Endothelial cell of hepatic sinusoid (primary cell): ENCODE results near the gene P2RY1.

Source experiments
- in situ Hi-C: cut with HindIII; loops from 2 replicates; pipeline ENCODE4 v1.10.0; 2017; ENCODE audit warnings: low sequenced_read_pairs

The P2RY1 gene

GRCh38 chr3:152834776-152835600, at the start of gene P2RY1:
TSS of gene P2RY1 (plus strand) at chr3:152835131. CDS start at chr3:152835783, 652 bp downstream.
- in situ Hi-C loops: no loop called here

GRCh38 chr3:152786977-152787681, 47.8 kb upstream of the P2RY1 start:
- in situ Hi-C loops: no loop called here

- in situ Hi-C loops: no loop called here
Observed at GRCh38 chr3:152790651-152791387, 44.1 kb upstream of the P2RY1 start.

- in situ Hi-C loops: no loop called here
Observed at GRCh38 chr3:152793969-152794368, 41.0 kb upstream of the P2RY1 start.

- in situ Hi-C loops: no loop called here
Observed at GRCh38 chr3:152797751-152798432, 37.0 kb upstream of the P2RY1 start.

- in situ Hi-C loops: no loop called here
Observed at GRCh38 chr3:152811974-152812760, 22.8 kb upstream of the P2RY1 start.

GRCh38 chr3:152817400-152817799, 17.5 kb upstream of the P2RY1 start:
- in situ Hi-C loops: no loop called here

GRCh38 chr3:152818027-152818426, 16.9 kb upstream of the P2RY1 start:
- in situ Hi-C loops: no loop called here

- in situ Hi-C loops: no loop called here
Observed at GRCh38 chr3:152823173-152823572, 11.8 kb upstream of the P2RY1 start.

GRCh38 chr3:152823781-152824180, 11.2 kb upstream of the P2RY1 start:
- in situ Hi-C loops: no loop called here

GRCh38 chr3:152825566-152825965, 9.4 kb upstream of the P2RY1 start:
- in situ Hi-C loops: no loop called here

GRCh38 chr3:152826476-152826875, 8.5 kb upstream of the P2RY1 start:
- in situ Hi-C loops: no loop called here

- in situ Hi-C loops: no loop called here
Observed at GRCh38 chr3:152827313-152827712, 7.6 kb upstream of the P2RY1 start.

- in situ Hi-C loops: no loop called here
Observed at GRCh38 chr3:152828075-152828840, 6.7 kb upstream of the P2RY1 start.

- in situ Hi-C loops: no loop called here
Observed at GRCh38 chr3:152830245-152830644, 4.7 kb upstream of the P2RY1 start.

- in situ Hi-C loops: no loop called here
Observed at GRCh38 chr3:152832046-152832445, 2.9 kb upstream of the P2RY1 start.

GRCh38 chr3:152833089-152833488, 1.8 kb upstream of the P2RY1 start:
- in situ Hi-C loops: no loop called here

- in situ Hi-C loops: no loop called here
Observed at GRCh38 chr3:152834191-152834775, 648 bp upstream of the P2RY1 start.

- in situ Hi-C loops: no loop called here
Observed at GRCh38 chr3:152835601-152836102, 721 bp downstream of the P2RY1 start.
